Neuronal stem cell (in vitro differentiated cells): ENCODE measurements around the gene CDC42EP4.

Source experiments
- DNase-seq: peaks from one replicate; pipeline ENCODE4 v3.0.0-alpha.2; 2013; ENCODE audit warnings: low spot score
- H2AFZ ChIP-seq: one replicate; pipeline ENCODE4 v1.6.1; 2013; ENCODE audit warnings: mild to moderate bottlenecking, low read length, inconsistent platforms
- H2AK5ac ChIP-seq: 2 replicates; pipeline ENCODE4 v1.6.1; 2013; ENCODE audit warnings: low read depth, mild to moderate bottlenecking, inconsistent platforms, low read length, moderate library complexity, mixed read lengths
- H2BK120ac ChIP-seq: 2 replicates; pipeline ENCODE4 v1.6.1; 2013; ENCODE audit warnings: low read depth, mild to moderate bottlenecking, inconsistent platforms, low read length, moderate library complexity, mixed read lengths
- H2BK12ac ChIP-seq: one replicate; pipeline ENCODE4 v1.6.1; 2013; ENCODE audit warnings: low read length, inconsistent platforms
- H2BK15ac ChIP-seq: 2 replicates; pipeline ENCODE4 v1.6.1; 2013; ENCODE audit warnings: mild to moderate bottlenecking, low read length, inconsistent platforms, mixed read lengths
- H2BK5ac ChIP-seq: one replicate; pipeline ENCODE4 v1.6.1; 2013; ENCODE audit warnings: inconsistent platforms, mild to moderate bottlenecking, low read length, moderate library complexity
- H3K14ac ChIP-seq: one replicate; pipeline ENCODE4 v1.6.1; 2013; ENCODE audit warnings: low read length, inconsistent platforms
- H3K18ac ChIP-seq: 2 replicates; pipeline ENCODE4 v1.6.1; 2013; ENCODE audit warnings: low read length, inconsistent platforms
- H3K23ac ChIP-seq: 2 replicates; pipeline ENCODE4 v1.6.1; 2013; ENCODE audit warnings: low read depth, mild to moderate bottlenecking, mixed read lengths, low read length, inconsistent platforms; ENCODE audit not compliant: poor library complexity
- H3K27ac ChIP-seq: replicated peaks from 3 replicates; pipeline ENCODE4 v1.5.1; 2013; ENCODE audit warnings: low read length, inconsistent platforms
- H3K27me3 ChIP-seq, 3 experiments: 2 replicates each; pipeline ENCODE4 v1.6.1; 2013; ENCODE audit warnings: low read length in 3 of 3, mild to moderate bottlenecking in 2 of 3, inconsistent platforms in 1 of 3, low read depth in 1 of 3, mixed read lengths in 1 of 3, moderate library complexity in 1 of 3; ENCODE audit not compliant: control insufficient read depth in 3 of 3, insufficient read depth in 3 of 3
- H3K36me3 ChIP-seq, 2 donors: replicated peaks in 1 of 2; 2 replicates each; pipeline ENCODE4 v1.6.1; 2013; ENCODE audit warnings: low read length in 2 of 2; ENCODE audit not compliant: control insufficient read depth in 2 of 2, insufficient read depth in 2 of 2
- H3K4ac ChIP-seq: 2 replicates; pipeline ENCODE4 v1.6.1; 2013; ENCODE audit warnings: inconsistent platforms, mild to moderate bottlenecking, low read length, moderate library complexity
- H3K4me1 ChIP-seq, 2 donors: 1 replicate in 1 of 2; 2 replicates in 1 of 2; pipeline ENCODE4 v1.6.1; 2013; ENCODE audit warnings: low read length in 2 of 2, low read depth in 1 of 2; ENCODE audit not compliant: control insufficient read depth in 2 of 2, insufficient read depth in 1 of 2
- H3K4me2 ChIP-seq: one replicate; pipeline ENCODE4 v1.6.1; 2013; ENCODE audit warnings: mild to moderate bottlenecking, low read length, inconsistent platforms; ENCODE audit not compliant: insufficient read depth, poor library complexity, severe bottlenecking
- H3K4me3 ChIP-seq, 2 donors: 2 replicates each; pipeline ENCODE4 v1.5.1; 2013; ENCODE audit warnings: low read length in 2 of 2, mild to moderate bottlenecking in 2 of 2, inconsistent platforms in 1 of 2, moderate library complexity in 1 of 2
- H3K79me1 ChIP-seq: one replicate; pipeline ENCODE4 v1.6.1; 2013; ENCODE audit warnings: low read depth, mild to moderate bottlenecking, inconsistent platforms, low read length, moderate library complexity
- H3K9ac ChIP-seq: one replicate; pipeline ENCODE4 v1.6.1; 2013; ENCODE audit warnings: mild to moderate bottlenecking, low read depth, low read length, inconsistent platforms; ENCODE audit not compliant: poor library complexity
- H3K9me3 ChIP-seq, 2 donors: replicated peaks in 1 of 2; 2 replicates each; pipeline versions ENCODE3 to v1.6.1; 2013; ENCODE audit warnings: low read length in 2 of 2, mild to moderate bottlenecking in 2 of 2, inconsistent platforms in 1 of 2, low read depth in 1 of 2, mixed read lengths in 1 of 2, moderate library complexity in 1 of 2; ENCODE audit not compliant: control insufficient read depth in 2 of 2, insufficient read depth in 1 of 2
- H4K8ac ChIP-seq: one replicate; pipeline ENCODE4 v1.6.1; 2013; ENCODE audit warnings: low read depth, mild to moderate bottlenecking, inconsistent platforms, low read length, moderate library complexity
- H4K91ac ChIP-seq: one replicate; pipeline ENCODE4 v1.6.1; 2013; ENCODE audit warnings: low read length, low read depth, mild to moderate bottlenecking, inconsistent platforms; ENCODE audit not compliant: poor library complexity
- WGBS, 2 donors: extraction: QIAGEN DNeasy Blood & Tissue Kit; methylation state at CpG; one replicate each; pipeline ENCODE4 v1.1.7; 2013; ENCODE audit warnings: missing lambda C conversion rate in 2 of 2, mixed read lengths in 1 of 2; ENCODE audit not compliant: insufficient read length in 2 of 2, insufficient replicate concordance in 1 of 2; ENCODE audit errors: extremely low coverage in 2 of 2; 5-methylcytosine and 5-hydroxymethylcytosine counted together

The CDC42EP4 gene

GRCh38 chr17:73282629-73283028 is 29.2 kb downstream of the CDC42EP4 start:
- Histone ChIP-seq H3K4me2 (no peak overlapping the region), H2BK12ac (no peak overlapping the region), H2BK15ac (no peak overlapping the region), H2BK5ac (no peak overlapping the region), H3K9ac (no peak overlapping the region), H2BK120ac (no peak overlapping the region), H3K23ac (no peak overlapping the region), H3K4ac (no peak overlapping the region), H2AK5ac (no peak overlapping the region), H3K9me3 (no peaks in the 10 kb centered on the region), H4K91ac (no peak overlapping the region), H2AFZ (no peak overlapping the region), H4K8ac (no peak overlapping the region), H3K14ac (no peak overlapping the region), H3K36me3 (peaks cover 14 to 20% of the 10 kb centered on the region in 2 donors), H3K27me3 (no peaks in the 10 kb centered on the region), H3K4me3 (no peak overlapping the region), H3K79me1 (peaks cover 16% of the 10 kb centered on the region), H3K4me1 (peaks cover 22 to 45% of the 10 kb centered on the region in 2 donors), H3K27ac (no peak overlapping the region), H3K18ac (no peak overlapping the region)
- no peak for DNase-seq
- WGBS, 2 donors: no CpG with 5 or more reads among the region's 9 CpGs

GRCh38 chr17:73281928-73282327 is 29.9 kb downstream of the CDC42EP4 start:
- no CpG with 5 or more reads among the region's 7 CpGs for WGBS, 2 donors
- H3K4ac ChIP-seq: no peak overlapping the region

GRCh38 chr17:73280191-73280590 is 31.6 kb downstream of the CDC42EP4 start:
- Histone ChIP-seq H2BK15ac (peak overlapping the region; percentile 5), H3K4me1 (peaks cover 17 to 26% of the 10 kb centered on the region in 2 donors), H4K8ac (no peak overlapping the region), H3K4me2 (no peak overlapping the region), H3K27ac (no peak overlapping the region), H2AK5ac (peak overlapping the region; percentile 14), H3K4me3 (no peak overlapping the region), H3K18ac (no peak overlapping the region), H2BK12ac (no peak overlapping the region), H2BK5ac (no peak overlapping the region), H3K27me3 (no peaks in the 10 kb centered on the region), H3K79me1 (peaks cover 4% of the 10 kb centered on the region), H3K4ac (no peak overlapping the region), H2BK120ac (no peak overlapping the region), H3K14ac (peak overlapping the region; percentile 1), H3K23ac (no peak overlapping the region), H2AFZ (no peak overlapping the region), H4K91ac (no peak overlapping the region), H3K9ac (no peak overlapping the region), H3K36me3 (peaks cover 6% of the 10 kb centered on the region in 2 donors), H3K9me3 (no peaks in the 10 kb centered on the region)
- no peak for DNase-seq
- no CpG with 5 or more reads among the region's 12 CpGs for WGBS, 2 donors

More at GRCh38 chr17:73281928-73282327, 29.9 kb downstream of the CDC42EP4 start:
- Histone ChIP-seq H2BK120ac (no peak overlapping the region), H3K79me1 (peaks cover 16% of the 10 kb centered on the region), H3K9ac (no peak overlapping the region), H3K9me3 (no peaks in the 10 kb centered on the region), H3K23ac (no peak overlapping the region), H2BK12ac (no peak overlapping the region), H2AFZ (no peak overlapping the region), H3K14ac (peak overlapping the region; percentile 56), H3K4me1 (peaks cover 22 to 42% of the 10 kb centered on the region in 2 donors), H3K27ac (no peak overlapping the region), H3K4me3 (no peak overlapping the region), H3K18ac (no peak overlapping the region), H4K91ac (no peak overlapping the region), H4K8ac (no peak overlapping the region), H3K36me3 (peaks cover 14 to 20% of the 10 kb centered on the region in 2 donors), H3K27me3 (no peaks in the 10 kb centered on the region), H3K4me2 (no peak overlapping the region), H2BK15ac (no peak overlapping the region), H2AK5ac (peak overlapping the region; percentile 46), H2BK5ac (no peak overlapping the region)
- no peak for DNase-seq

GRCh38 chr17:73279704-73280103 is 32.1 kb downstream of the CDC42EP4 start:
- WGBS, 2 donors: no CpG with 5 or more reads among the region's 7 CpGs
- Histone ChIP-seq H3K9me3 (no peaks in the 10 kb centered on the region), H4K91ac (no peak overlapping the region), H2BK120ac (no peak overlapping the region), H3K4me2 (no peak overlapping the region), H2BK5ac (peak overlapping the region; percentile 53), H3K14ac (peak overlapping the region; percentile 56), H3K4me3 (peak overlapping the region in 1 of 2 donors; percentile 53), H3K79me1 (peaks cover 4% of the 10 kb centered on the region), H2AK5ac (peak overlapping the region; percentile 27), H3K23ac (no peak overlapping the region), H4K8ac (no peak overlapping the region), H3K18ac (peak overlapping the region; percentile 90), H2BK12ac (no peak overlapping the region), H3K4me1 (peaks cover 13 to 22% of the 10 kb centered on the region in 2 donors), H3K27ac (no peak overlapping the region), H2BK15ac (peak overlapping the region; percentile 5), H3K4ac (no peak overlapping the region), H2AFZ (no peak overlapping the region), H3K27me3 (no peaks in the 10 kb centered on the region), H3K36me3 (peaks cover 1 to 2% of the 10 kb centered on the region in 2 donors), H3K9ac (no peak overlapping the region)
- no peak for DNase-seq
